ENCODE results near the gene SEPTIN10. TPM values are rescaled to one million over a fixed set of nuclear protein-coding genes. Genes with fewer than 3 reads are reported as not detected.
"Not testable (repeated sequence)": the region's sequence is repeated elsewhere in the genome, so short reads cannot be mapped to it uniquely, and the experiment has no call there.

SEPTIN10 gene
- 100 to 1,000 TPM in 2 of 3 donors, 10 to 100 TPM in 1; 97.8 to 108 (median 103) TPM for polyA plus RNA-seq (ENCODE audit: insufficient read length in 3 of 3)
- long read RNA-seq, donor 1, partial matches to known transcripts, result 15 of 20 reads
- long read RNA-seq, donor 1, other reads (novel, unspliced or antisense), result 0 of 20 reads
- long read RNA-seq, donor 2, transcript SEPT10-202 (11 exons, 3,071 nt), result major isoform, 8 of 10 reads
- long read RNA-seq, donor 2, partial matches to known transcripts, result 0 of 10 reads
- long read RNA-seq, donor 2, other reads (novel, unspliced or antisense), result 0 of 10 reads
- long read RNA-seq, donor 3, transcript SEPT10-202 (11 exons, 3,071 nt), result major isoform, 10 of 22 reads
- long read RNA-seq, donor 3, partial matches to known transcripts, result 7 of 22 reads
- long read RNA-seq, donor 3, other reads (novel, unspliced or antisense), result 0 of 22 reads
- long read RNA-seq, donor 4, transcript SEPT10-205 (10 exons, 1,605 nt), result major isoform, 5 of 34 reads
- long read RNA-seq, donor 4, transcript SEPT10-202 (11 exons, 3,071 nt), result major isoform, 5 of 34 reads
- long read RNA-seq, donor 4, partial matches to known transcripts, result 22 of 34 reads
- long read RNA-seq, donor 4, other reads (novel, unspliced or antisense), result 0 of 34 reads
- long read RNA-seq, donor 5, partial matches to known transcripts, result 0 of 2 reads
- long read RNA-seq, donor 5, other reads (novel, unspliced or antisense), result 0 of 2 reads
- long read RNA-seq, donor 6, partial matches to known transcripts, result 0 of 9 reads
- long read RNA-seq, donor 6, other reads (novel, unspliced or antisense), result 0 of 9 reads
- long read RNA-seq, donor 7, transcript SEPT10-205 (10 exons, 1,605 nt), result major isoform, 5 of 58 reads
- long read RNA-seq, donor 7, partial matches to known transcripts, result 49 of 58 reads
- long read RNA-seq, donor 7, other reads (novel, unspliced or antisense), result 0 of 58 reads
- long read RNA-seq, donor 8, partial matches to known transcripts, result 0 of 5 reads
- long read RNA-seq, donor 8, other reads (novel, unspliced or antisense), result 0 of 5 reads
- long read RNA-seq, donor 9, partial matches to known transcripts, result 5 of 16 reads
- long read RNA-seq, donor 9, other reads (novel, unspliced or antisense), result 6 of 16 reads
- long read RNA-seq, donor 10, partial matches to known transcripts, result 7 of 16 reads
- long read RNA-seq, donor 10, other reads (novel, unspliced or antisense), result 0 of 16 reads
- long read RNA-seq, donor 11, partial matches to known transcripts, result 0 of 3 reads
- long read RNA-seq, donor 11, other reads (novel, unspliced or antisense), result 0 of 3 reads
- long read RNA-seq, donor 12, transcript SEPT10-202 (11 exons, 3,071 nt), result major isoform, 16 of 28 reads
- long read RNA-seq, donor 12, partial matches to known transcripts, result 0 of 28 reads
- long read RNA-seq, donor 12, other reads (novel, unspliced or antisense), result 10 of 28 reads
- long read RNA-seq, donor 13, partial matches to known transcripts, result 0 of 3 reads
- long read RNA-seq, donor 13, other reads (novel, unspliced or antisense), result 0 of 3 reads
- long read RNA-seq, donor 14, result 0 reads
- long read RNA-seq, donor 15, partial matches to known transcripts, result 30 of 37 reads
- long read RNA-seq, donor 15, other reads (novel, unspliced or antisense), result 0 of 37 reads
- long read RNA-seq, donor 16, transcript SEPT10-202 (11 exons, 3,071 nt), result major isoform, 8 of 73 reads
- long read RNA-seq, donor 16, partial matches to known transcripts, result 61 of 73 reads
- long read RNA-seq, donor 16, other reads (novel, unspliced or antisense), result 0 of 73 reads

- peak; percentile 98 for DNase-seq
Measured at GRCh38 chr2:109613922-109614714, at the start of gene SEPTIN10, which contains the start of gene SOWAHC. Gene SEPTIN10, minus strand, starts transcription at chr2:109613966. Its CDS starts 139 bp downstream, at chr2:109613827. Gene SOWAHC, plus strand, starts transcription at chr2:109614364. Its CDS starts 126 bp downstream, at chr2:109614490.

DNA sequence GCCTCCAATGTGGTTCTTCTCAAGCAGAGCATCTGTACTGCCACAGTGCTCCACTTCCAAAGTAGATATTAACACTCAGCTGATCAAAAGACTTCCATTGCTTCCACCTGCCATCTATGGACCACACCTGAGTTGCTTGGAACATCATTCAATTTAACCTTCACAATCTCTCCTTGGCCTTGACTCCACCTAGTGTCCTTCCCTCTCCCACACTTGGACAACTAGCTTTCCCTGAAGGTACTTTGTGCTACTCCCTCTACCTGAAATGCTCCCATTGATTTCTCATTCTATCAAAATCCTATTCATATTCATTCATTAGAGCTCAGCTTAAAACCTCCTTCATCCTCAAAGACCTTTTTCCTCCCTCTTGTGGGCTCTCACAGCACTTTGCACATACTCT is 49.1 kb upstream of the SEPTIN10 start:
- DNase-seq, result no peak

DNA sequence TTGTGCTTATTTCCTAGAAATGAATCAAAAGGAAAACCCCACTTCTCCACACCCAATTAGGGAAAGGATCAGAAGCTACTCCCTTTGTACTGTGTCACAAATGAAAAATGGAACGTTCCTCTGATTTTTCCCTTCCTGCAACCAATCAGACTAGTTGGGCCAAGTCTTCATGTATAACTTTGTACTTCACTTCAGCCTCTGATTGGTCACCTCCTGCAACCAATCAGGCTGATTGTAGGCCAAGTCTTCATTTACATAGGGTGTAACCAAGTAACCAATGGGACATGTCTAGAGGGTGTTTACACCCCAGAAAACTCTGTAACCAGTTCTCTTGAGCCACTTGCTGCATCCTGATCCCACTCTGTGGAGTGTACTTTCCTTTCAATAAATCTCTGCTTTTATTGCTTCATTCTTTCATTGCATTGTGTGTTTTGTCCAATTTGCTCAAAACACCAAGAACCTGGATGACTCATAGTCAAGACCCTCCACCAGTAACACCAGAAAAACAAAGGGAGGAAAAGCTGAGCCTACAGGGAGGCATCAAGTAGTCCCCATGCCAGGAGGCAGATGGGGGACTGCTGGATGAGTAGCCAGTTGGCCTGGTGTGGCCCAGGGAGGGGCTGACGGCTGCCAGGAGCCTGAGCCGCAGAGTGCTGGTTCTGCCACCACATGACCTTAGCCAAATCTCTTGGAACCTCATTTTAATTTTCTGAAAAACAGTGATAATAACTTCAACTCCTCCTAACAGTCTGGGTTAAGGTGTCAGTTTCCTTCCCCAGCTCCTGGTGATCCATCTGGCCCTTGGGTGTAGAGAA is 46.5 kb upstream of the SEPTIN10 start:
- no peak for DNase-seq

DNA sequence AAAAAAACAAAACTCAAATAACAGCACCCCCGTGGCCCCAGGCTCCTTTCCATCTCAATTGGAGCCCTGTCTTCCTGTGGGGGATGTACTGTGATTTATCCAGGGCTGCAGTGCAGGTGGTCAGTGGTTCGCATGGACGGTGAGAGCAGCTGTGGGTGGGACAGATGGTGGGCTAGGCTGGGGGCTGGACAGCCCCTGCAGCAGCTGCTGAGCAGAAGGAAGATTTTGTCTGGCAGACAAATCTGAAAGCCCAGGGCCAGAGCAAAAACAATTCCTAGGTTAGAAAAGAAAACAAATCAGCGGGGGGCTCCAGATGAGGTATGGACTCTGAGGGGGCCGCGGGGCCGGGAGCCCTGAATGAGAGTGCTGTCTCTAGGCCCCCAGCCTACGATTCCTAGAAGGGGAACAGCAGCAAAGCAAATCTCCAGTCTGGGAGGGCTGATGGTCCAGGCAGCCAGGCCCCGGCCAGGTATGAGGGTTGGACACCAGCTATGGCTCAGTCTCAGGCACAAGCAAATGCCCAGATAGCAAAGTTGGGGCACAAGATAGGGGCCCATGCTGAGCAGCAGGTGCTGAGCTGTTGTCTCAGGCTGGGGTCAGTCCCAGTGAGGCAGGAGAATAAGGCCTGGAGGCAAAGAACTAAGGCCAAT is 45.8 kb upstream of the SEPTIN10 start:
- no peak for DNase-seq

DNA sequence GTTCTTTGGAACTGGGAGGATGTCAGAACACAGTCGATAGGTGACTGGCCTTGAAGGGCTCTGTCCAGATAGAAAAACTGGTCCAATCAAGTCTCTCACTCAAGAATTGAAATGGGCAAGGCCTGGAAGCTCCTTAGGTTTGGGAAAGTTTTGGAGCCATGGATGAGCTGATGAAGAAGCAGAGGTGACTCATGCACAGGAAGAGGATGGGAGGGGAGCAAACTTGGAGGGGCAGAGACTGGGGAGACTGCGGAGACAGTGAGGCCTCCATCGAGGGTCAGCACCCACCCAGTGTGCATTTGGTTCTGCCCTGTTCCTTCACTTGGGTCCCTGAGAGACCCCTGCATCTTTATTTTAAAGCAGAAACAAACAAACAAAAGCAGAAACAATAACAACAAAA is 41.5 kb upstream of the SEPTIN10 start:
- no peak for DNase-seq

- no peak for DNase-seq
Measured at GRCh38 chr2:109654326-109655050, 40.7 kb upstream of the SEPTIN10 start.

- DNase-seq, result no peak
Measured at GRCh38 chr2:109649736-109650695, 36.2 kb upstream of the SEPTIN10 start.

GRCh38 chr2:109648041-109648527 is 34.3 kb upstream of the SEPTIN10 start:
- no peak for DNase-seq

- no peak for DNase-seq
Measured at GRCh38 chr2:109647636-109648035, 33.9 kb upstream of the SEPTIN10 start.

DNA sequence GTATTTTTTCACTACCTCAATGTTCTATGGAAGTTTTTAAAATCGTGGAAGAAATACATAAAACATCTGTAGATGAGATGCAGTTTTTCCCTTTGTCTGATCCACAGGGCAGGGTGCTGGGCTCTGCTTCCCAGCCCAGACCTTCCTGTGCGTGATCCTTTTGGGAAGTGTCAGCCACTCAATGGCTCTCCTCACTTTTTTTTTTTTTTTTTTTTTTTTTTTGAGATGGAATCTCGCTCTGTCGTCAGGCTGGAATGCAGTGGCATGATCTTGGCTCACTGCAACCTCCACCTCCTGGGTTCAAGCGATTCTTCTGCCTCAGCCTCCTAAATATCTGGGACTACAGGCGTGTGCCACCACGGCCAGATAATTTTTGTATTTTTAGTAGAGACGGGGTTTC is 33.2 kb upstream of the SEPTIN10 start:
- DNase-seq, result no peak

GRCh38 chr2:109645412-109646184 is 31.8 kb upstream of the SEPTIN10 start:
- peak; percentile 58 for DNase-seq

DNA sequence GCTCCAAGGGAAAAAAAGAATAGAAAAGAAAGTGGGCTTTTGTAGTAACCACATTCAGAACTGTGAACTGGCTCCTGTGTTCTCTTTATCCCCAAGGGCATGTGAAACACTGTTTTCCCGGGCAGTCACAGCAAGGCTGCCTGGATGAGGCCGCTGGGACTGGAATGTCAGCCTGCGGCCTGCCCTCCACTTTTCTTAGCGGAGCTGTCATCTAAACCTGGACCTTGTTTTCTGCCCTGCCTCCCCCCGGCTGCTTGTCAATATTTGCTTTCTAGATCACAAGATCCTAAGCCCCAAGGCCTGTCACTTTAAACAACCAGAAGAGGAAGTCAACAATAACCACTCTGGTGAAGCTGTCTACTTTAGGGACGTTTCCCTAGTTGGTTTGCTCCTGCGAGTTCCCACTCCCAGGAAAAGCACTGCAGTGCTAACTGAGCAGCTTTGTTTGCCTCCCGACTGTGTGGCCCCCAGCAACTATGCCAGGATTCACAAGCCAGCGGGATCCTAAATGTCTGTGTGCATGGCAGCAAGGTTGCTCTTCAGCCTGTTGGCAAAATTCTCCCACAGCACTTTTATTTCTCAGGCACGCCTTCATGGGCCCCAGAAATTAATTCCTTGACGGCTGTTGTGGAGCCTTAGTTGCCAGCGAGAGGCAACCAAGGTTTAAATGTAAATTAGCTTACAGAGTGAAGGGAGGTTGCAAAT is 31.0 kb upstream of the SEPTIN10 start:
- DNase-seq, result peak; percentile 27

DNA sequence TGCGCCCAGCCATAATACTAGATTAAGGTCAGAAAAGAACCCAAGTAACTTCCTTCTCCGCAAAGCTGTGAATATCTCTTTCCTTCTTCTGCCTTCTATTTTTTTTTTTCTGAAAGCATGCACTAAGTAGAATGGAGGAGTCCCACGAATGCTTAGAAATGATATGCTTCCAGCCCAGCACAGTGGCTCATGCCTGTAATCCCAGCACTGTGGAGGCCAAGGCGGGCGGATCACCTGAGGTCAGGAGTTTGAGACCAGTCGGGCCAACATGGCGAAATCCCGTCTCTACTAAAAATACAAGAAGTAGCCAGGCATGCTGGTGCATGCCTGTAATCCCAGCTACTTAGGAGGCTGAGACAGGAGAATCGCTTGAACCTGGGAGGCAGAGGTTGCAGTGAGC is 26.2 kb upstream of the SEPTIN10 start:
- DNase-seq, result not testable (repeated sequence)

DNA sequence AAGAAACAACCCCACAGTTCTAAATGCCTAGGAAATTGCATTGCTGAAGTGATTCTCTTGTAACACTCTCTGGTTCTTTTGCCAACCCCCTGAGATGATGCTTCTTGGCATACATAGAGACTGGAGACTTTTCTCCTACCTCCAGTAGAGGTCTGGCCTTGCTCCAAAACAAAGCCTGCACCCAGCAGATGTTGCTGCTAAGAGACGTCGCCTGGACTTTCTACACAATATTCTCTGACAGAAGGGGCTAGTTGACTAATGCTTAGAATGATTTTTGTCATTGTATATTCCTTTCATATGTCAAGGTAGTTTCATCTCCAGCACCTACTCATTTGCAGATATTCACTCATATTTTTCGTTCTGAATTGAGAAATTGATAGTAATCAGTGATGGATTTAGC is 25.0 kb upstream of the SEPTIN10 start:
- DNase-seq, result no peak
